Measurements from ENCODE around the gene ARIH2.
"Not testable (repeated sequence)": the region's sequence is repeated elsewhere in the genome, so short reads cannot be mapped to it uniquely, and the experiment has no call there.

The ARIH2 gene

DNA sequence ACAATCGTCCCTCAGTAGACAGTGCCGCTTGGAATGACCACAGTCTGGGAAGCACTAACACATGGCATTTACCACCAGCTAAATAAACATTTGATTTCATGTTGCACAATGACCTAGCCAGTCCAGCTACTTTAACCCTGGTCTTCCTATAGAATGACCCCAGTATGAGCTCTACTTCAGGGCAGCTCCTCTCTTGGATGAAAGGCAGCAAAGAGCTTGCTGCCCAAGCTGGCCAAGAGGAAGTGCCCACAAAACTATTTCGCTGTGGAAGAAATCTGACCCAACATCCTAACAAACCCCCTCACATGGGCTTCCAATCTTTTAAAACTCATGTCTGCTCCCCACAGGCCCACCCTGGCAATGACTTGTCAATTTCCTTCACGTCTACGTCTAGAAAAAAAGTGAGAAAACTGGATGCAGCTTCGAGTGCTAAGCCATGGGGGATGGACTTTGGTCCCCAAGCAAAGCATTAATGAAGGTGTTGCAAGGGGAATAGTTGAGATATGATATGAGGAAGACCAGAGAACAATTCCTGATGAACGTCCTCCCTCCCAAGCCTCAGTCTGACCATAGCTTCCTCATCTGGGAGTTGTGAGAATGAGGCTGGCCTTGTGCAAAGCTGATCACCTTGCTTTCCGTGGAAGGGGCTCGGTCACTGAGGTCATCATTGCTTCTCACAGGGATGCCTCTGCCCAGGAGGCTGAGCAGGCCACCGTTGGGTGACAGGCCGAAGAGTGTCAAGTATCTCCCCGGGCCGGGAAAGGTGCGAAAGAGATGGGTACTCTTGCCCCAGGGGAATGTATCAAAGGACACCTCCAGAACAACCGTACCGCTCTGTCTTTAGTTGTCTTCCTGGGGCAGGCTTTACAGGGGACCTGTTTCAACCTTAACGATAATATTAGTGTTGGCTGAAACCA lies 20.9 kb upstream of the ARIH2 start:
- TF ChIP-seq, protein P1, sequence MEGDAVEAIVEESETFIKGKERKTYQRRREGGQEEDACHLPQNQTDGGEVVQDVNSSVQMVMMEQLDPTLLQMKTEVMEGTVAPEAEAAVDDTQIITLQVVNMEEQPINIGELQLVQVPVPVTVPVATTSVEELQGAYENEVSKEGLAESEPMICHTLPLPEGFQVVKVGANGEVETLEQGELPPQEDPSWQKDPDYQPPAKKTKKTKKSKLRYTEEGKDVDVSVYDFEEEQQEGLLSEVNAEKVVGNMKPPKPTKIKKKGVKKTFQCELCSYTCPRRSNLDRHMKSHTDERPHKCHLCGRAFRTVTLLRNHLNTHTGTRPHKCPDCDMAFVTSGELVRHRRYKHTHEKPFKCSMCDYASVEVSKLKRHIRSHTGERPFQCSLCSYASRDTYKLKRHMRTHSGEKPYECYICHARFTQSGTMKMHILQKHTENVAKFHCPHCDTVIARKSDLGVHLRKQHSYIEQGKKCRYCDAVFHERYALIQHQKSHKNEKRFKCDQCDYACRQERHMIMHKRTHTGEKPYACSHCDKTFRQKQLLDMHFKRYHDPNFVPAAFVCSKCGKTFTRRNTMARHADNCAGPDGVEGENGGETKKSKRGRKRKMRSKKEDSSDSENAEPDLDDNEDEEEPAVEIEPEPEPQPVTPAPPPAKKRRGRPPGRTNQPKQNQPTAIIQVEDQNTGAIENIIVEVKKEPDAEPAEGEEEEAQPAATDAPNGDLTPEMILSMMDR (IDR thresholded peaks at IDR 0.05): no peak
- H3K4me1 Mint-ChIP-seq: peaks cover 33% of the 10 kb centered on the region
- H3K4me3 Mint-ChIP-seq: peak overlapping the region; percentile 91
- no peaks in the 10 kb centered on the region for H3K27me3 Mint-ChIP-seq (ENCODE audit: low read depth, poor library complexity)
- no peaks in the 10 kb centered on the region for H3K9me3 Mint-ChIP-seq
- H3K36me3 Mint-ChIP-seq (ENCODE audit: low read depth): no peaks in the 10 kb centered on the region
- no peak overlapping the region for H3K27ac Mint-ChIP-seq
- no peak for DNase-seq

GRCh38 chr3:48898383-48899234 lies 20.0 kb upstream of the ARIH2 start, which contains the start of gene SLC25A20:
TSS of gene SLC25A20 (minus strand) at chr3:48898882. CDS start at chr3:48898794, 88 bp downstream.
- peaks cover 38% of the 10 kb centered on the region for H3K4me1 Mint-ChIP-seq
- TF ChIP-seq, protein P1 (IDR thresholded peaks at IDR 0.05): no peak
- DNase-seq: peak; percentile 87
- peak within 1 kb of the TSS; percentile 91 for H3K4me3 Mint-ChIP-seq
- H3K9me3 Mint-ChIP-seq: no peaks in the 10 kb centered on the region
- H3K27me3 Mint-ChIP-seq (ENCODE audit: low read depth, poor library complexity): no peaks in the 10 kb centered on the region
- H3K27ac Mint-ChIP-seq: peak within 1 kb of the TSS; percentile 23
- H3K36me3 Mint-ChIP-seq (ENCODE audit: low read depth): no peaks in the 10 kb centered on the region

DNA sequence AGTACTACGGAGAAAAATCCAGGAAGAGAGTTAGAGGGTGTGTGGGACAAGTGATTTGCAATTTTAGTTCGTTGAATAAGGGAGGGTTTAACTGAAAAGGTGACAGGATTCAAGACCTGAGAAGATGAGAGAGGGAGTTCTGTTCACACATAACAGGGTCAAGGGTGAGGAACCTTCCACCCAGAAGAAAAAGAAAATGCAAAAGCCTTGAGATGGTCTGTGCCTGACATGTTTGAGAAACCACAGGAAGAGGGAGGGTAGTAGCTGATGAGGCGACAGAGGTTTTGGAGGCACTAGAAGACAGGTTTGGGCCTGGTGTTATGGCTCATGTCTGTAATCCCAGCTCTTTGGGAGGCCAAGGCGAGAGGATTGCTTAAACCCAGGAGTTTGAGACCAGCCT lies 19.4 kb upstream of the ARIH2 start:
- H3K4me3 Mint-ChIP-seq: peak overlapping the region; percentile 91
- no peak for DNase-seq
- H3K36me3 Mint-ChIP-seq (ENCODE audit: low read depth): no peaks in the 10 kb centered on the region
- peaks cover 38% of the 10 kb centered on the region for H3K4me1 Mint-ChIP-seq
- H3K27me3 Mint-ChIP-seq (ENCODE audit: low read depth, poor library complexity): no peaks in the 10 kb centered on the region
- no peaks in the 10 kb centered on the region for H3K9me3 Mint-ChIP-seq
- peak overlapping the region; percentile 23 for H3K27ac Mint-ChIP-seq
- TF ChIP-seq, protein P1 (IDR thresholded peaks at IDR 0.05): no peak

DNA sequence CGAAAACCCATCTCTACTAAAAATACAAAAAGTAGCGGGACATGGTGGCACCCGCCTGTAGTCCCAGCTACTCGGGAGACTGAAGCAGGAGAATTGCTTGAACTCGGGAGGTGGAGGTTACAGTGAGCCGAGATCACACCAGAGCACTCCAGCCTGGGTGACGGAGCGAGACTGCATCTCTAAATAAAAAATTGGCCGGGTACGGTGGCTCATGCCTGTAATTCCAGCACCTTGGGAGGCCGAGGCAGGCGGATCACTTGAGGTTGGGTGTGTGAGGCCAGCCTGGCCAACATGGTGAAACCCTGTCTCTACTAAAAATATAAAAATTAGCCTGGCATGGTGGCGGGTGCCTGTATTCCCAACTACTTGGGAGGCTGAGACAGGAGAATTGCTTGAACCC lies 11.6 kb upstream of the ARIH2 start:
- not testable (repeated sequence) for DNase-seq; H3K27me3 Mint-ChIP-seq (ENCODE audit: low read depth, poor library complexity); H3K36me3 Mint-ChIP-seq (ENCODE audit: low read depth); H3K9me3 Mint-ChIP-seq; H3K4me3 Mint-ChIP-seq; H3K4me1 Mint-ChIP-seq; H3K27ac Mint-ChIP-seq

GRCh38 chr3:48915296-48915695 lies 3.3 kb upstream of the ARIH2 start:
- Mint-ChIP-seq H3K4me3 (no peak overlapping the region), H3K27ac (peak overlapping the region; percentile 38), H3K4me1 (peaks cover 20% of the 10 kb centered on the region), H3K27me3 (ENCODE audit: low read depth, poor library complexity) (peaks cover 4% of the 10 kb centered on the region), H3K9me3 (no peaks in the 10 kb centered on the region), H3K36me3 (ENCODE audit: low read depth) (no peaks in the 10 kb centered on the region)
- TF ChIP-seq, protein P1 (IDR thresholded peaks at IDR 0.05): no peak
- no peak for DNase-seq
